Epithelial cell of esophagus (primary cell): Measurements from ENCODE around the gene MYH9.

ENCODE experiments used
- DNase-seq: peaks from one replicate; pipeline ENCODE4 v3.0.0; 2010; ENCODE audit warnings: low read depth
- H3K4me3 ChIP-seq: 2 replicates; pipeline ENCODE4 v1.5.1; 2011; ENCODE audit warnings: mild to moderate bottlenecking, low read length, control low read depth
- TF ChIP-seq, protein P1 (sequence below): IDR thresholded peaks from 2 replicates; pipeline ENCODE4 v1.5.1; 2011; ENCODE audit warnings: low read depth, mild to moderate bottlenecking, low read length, control low read depth, inconsistent platforms; ENCODE audit not compliant: insufficient read depth; ENCODE audit errors: missing control alignments

The MYH9 gene

DNA sequence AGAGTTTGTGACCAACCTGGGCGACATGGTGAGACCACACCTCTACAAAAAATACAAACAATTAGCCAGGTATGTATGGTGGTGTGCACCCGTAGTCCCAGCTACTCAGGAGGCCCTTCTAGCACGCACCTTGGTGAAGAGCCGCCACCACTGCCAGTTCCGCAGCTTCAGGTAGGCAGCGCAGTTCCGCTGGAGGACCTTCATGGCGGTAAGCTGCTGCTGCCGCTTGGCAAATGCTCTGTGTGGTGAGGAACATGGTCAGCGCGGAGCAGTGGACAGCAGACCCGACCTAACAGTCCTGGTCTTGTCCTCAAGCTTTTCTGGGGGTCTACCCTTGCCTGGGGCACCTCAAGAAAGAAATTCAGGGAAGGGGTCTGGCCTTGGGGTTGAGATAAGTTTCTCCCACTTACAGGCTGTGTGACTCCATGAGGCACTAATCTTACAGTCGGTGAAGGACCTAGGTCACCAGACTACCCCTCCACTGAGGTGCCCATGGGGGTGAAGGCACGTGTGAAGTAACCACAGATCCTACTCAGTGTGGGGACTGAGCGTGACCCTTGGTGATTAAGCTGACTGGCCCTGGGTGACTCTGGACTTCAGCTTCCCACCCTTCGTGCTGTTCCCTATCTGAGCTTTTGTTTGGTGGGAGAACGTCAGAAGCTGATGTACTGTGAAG lies 85.2 kb downstream of the MYH9 start:
- TF ChIP-seq, protein P1, sequence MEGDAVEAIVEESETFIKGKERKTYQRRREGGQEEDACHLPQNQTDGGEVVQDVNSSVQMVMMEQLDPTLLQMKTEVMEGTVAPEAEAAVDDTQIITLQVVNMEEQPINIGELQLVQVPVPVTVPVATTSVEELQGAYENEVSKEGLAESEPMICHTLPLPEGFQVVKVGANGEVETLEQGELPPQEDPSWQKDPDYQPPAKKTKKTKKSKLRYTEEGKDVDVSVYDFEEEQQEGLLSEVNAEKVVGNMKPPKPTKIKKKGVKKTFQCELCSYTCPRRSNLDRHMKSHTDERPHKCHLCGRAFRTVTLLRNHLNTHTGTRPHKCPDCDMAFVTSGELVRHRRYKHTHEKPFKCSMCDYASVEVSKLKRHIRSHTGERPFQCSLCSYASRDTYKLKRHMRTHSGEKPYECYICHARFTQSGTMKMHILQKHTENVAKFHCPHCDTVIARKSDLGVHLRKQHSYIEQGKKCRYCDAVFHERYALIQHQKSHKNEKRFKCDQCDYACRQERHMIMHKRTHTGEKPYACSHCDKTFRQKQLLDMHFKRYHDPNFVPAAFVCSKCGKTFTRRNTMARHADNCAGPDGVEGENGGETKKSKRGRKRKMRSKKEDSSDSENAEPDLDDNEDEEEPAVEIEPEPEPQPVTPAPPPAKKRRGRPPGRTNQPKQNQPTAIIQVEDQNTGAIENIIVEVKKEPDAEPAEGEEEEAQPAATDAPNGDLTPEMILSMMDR = no peak
- no peak overlapping the region for H3K4me3 ChIP-seq
- DNase-seq = no peak

DNA sequence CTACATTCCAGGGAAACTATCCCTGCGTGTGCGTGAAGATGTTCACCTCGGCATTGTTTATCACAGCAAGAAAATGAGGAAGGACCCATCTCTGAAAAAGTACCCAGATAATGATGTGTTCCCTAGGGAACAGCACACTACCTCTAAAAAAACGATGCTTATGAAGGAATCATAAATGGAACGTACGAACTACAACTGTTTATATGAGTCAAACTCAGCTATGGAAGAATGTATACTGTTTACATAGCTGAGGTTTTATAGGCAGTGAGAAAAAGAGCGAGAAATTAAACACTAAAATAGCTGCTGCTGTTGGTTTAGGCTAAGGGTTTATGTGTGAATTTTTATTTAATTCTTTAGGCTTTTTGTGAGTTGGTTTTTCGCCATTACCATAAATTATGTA lies 85.9 kb downstream of the MYH9 start:
- DNase-seq = no peak
- H3K4me3 ChIP-seq = no peak overlapping the region
- TF ChIP-seq, protein P1 = no peak

DNA sequence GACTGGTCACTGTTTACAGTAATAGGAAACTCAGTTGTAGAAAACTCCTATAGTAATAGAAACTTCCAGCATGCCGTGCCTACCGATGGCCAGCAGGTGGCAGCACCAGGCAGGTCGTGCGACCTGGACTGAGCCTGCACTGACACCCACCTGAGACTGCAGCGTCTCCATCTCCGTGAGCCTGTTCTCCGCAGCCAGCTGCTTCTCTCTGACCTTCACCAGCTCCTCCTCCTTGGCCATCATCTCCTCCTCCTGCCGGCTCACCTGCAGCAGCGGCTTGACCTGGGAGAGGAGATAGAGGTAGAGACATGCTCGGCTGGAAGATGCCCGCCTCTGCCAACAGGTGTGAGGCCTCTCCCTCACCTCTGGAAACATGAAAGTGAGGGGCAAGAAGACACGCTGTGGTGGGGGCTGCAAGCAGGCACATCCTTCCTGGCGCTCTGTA lies 86.4 kb downstream of the MYH9 start:
- TF ChIP-seq, protein P1 = peak; percentile 93
- H3K4me3 ChIP-seq = no peak overlapping the region
- peak; percentile 67 for DNase-seq

DNA sequence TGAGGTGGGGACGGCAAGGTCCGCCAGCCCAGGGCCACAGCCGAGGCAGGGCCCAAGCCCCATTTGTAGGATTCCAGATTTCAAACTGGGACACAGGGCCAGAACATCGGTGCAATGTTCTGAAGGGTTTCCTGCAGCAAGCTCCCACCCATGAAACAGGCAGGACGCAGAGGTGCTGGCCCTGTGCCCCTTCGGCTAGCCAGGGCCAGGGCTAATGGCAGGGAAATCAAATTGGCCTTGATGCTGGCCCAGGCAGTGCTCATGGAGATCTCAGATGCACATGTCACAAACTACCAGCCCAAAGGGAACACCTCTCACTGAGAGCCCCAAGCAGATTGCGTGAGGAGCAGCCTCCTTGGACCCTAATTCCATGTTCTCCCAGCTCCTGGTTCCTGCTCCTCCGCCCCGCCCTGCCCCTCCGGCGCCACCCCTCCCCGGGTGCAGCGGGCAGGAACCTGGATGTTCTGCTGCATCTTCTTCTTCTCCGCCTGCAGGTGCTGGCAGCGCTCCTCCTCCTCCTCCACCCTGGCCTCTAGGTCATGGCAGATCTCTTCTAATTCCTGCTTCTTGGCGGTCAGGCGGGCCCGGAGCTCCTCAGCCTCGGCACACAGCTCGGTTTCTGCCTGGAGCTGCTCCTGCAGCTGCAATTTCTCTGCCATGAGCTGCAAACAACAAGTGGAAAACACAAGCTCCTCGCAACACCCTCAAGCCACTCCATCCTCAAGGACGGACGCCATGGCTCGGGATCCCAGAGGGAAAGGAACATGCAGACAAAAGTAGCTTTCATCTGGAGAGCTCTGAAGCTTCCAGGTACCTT lies 87.2 kb downstream of the MYH9 start:
- TF ChIP-seq, protein P1 = no peak
- DNase-seq = no peak
- no peak overlapping the region for H3K4me3 ChIP-seq

DNA sequence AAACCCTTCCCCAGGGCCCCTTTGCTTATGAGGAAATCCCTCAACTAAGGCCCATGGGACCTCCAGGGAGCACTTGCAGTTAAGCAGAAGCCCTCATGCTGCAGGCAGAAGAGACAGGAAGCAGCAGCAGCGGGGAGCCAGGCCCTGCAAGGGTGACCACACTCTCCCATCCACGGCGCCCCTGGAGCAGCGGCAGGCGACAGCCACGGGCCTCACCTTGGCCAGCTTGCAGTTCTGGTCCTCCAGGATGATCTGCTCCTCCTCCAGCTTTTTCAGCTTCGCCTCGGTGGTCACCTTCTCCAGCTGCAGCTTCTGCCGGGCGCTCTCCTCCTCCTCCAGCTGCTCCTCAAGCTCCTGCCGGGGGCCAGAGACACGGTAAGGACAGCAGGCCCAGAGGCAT lies 87.9 kb downstream of the MYH9 start:
- TF ChIP-seq, protein P1 = no peak
- DNase-seq = no peak

DNA sequence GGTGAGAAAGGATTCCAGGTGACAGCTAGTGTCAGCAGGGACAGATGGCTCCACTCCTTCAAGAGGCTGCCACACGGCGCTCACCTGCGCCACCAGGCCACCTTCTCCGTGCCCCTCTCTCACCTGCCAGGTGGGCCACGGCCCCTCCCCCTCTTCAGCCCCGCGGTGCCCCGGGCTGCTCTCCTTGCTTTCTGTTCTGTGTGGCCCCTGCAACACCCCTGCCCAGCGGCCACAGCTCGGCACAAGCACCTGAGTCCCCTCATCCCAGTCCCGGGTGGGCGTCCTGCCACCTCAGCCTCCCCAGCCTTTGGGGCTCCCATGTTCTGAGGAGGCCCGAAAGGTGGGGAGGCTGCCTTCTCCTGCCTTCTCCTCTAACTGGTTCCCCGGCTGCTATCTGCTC lies 88.5 kb downstream of the MYH9 start:
- no peak overlapping the region for H3K4me3 ChIP-seq
- no peak for DNase-seq
- TF ChIP-seq, protein P1 = no peak

More for the DNA sequence above, 87.9 kb downstream of the MYH9 start:
- no peak overlapping the region for H3K4me3 ChIP-seq
